Femur (tissue), 1 donor: ENCODE results near the gene WDR33.
"Not testable (repeated sequence)": the region's sequence is repeated elsewhere in the genome, so short reads cannot be mapped to it uniquely, and the experiment has no call there.

Experiments used
- DNase-seq: peaks from one replicate; pipeline ENCODE4 v3.0.0-alpha.2; 2017

The WDR33 gene

DNA sequence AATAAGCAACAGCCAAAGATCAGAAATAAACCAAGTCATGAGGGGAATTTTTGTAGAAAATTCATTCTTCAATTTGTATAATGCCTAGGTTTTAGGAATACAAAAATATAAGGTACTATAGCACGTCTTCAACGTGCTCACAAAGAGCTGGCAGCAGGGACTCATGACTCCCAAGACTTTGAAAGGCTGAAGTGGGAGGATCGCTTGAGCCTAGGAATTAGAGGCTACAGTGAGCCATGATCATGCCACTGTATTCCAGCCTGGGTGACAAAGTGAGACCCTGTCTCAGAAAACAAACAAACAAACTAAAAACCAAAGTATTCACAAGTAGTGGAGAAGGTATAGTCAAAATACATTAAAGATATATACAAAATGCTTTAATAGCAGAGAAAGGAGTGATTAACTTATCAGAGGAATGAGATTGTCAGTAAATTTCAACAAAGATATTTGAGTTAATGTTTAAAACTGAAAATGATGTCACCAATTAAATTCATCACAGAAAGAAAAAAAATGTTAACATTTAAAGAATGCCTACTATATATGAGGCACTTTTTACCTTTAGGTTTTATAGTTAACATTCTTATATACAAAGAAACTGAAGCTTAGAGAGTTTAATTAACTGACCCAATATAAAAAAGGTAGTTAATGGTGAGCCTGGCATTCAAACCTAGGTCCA is 3.2 kb downstream of the WDR33 start:
- no peak for DNase-seq

DNA sequence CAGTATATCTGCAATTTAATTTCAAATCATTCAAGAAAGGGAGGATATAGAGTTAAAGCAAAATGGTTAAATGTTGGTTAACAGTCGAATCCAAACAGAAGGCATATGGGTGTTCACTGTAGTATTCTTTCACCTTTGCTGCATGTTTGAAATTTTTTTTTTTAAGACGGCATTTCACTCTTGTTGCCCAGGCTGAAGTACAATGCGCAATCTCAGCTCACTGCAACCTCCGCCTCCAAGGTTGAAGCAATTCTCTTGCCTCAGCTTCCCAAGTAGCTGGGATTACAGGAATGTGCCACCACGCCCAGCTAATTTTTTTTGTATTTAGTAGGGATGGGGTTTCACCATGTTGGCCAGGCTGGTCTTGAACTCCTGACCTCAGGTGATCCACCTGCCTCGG is 4.1 kb downstream of the WDR33 start:
- DNase-seq = not testable (repeated sequence)

- no peak for DNase-seq
Observed at GRCh38 chr2:127805491-127805890, 5.5 kb downstream of the WDR33 start.

DNA sequence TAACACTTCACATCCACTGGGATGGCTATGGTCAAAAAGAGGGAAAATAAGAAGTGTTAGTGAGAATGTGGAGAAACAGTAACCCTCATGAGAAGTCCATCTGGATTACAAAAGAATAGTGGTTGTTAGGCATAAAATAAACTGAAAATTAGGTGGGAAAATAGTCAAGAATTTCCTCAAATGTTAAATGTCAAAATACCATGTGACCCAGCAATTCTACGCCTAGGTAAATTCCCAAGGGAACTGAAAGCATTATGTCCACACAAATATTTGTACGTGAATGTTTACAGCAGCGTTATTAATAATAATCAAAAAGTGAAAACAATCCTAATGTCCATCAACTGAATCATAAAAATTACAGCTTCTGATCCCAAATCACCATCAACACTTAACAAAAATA is 11.0 kb downstream of the WDR33 start:
- DNase-seq = no peak

- DNase-seq = no peak
Observed at GRCh38 chr2:127796389-127796788, 14.6 kb downstream of the WDR33 start.

DNA sequence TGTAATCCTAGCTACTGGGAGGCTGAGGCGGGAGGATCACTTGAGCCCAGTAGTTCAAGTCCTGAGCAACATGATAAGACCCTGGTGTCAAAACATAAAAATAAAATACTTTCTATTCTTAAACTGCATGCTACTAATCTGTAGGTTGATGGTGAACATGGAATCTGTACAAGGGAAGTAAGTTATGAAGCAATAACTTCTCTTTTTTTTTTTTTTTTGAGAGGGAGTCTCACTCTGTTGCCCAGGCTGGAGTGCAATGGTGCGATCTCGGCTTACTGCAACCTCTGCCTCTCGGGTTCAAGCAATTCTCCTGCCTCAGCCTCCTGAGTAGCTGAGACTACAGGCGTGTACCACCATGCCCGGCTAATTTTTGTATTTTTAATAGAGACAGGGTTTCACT is 16.1 kb downstream of the WDR33 start:
- DNase-seq = not testable (repeated sequence)

- DNase-seq = no peak
Observed at GRCh38 chr2:127792805-127793204, 18.2 kb downstream of the WDR33 start.

DNA sequence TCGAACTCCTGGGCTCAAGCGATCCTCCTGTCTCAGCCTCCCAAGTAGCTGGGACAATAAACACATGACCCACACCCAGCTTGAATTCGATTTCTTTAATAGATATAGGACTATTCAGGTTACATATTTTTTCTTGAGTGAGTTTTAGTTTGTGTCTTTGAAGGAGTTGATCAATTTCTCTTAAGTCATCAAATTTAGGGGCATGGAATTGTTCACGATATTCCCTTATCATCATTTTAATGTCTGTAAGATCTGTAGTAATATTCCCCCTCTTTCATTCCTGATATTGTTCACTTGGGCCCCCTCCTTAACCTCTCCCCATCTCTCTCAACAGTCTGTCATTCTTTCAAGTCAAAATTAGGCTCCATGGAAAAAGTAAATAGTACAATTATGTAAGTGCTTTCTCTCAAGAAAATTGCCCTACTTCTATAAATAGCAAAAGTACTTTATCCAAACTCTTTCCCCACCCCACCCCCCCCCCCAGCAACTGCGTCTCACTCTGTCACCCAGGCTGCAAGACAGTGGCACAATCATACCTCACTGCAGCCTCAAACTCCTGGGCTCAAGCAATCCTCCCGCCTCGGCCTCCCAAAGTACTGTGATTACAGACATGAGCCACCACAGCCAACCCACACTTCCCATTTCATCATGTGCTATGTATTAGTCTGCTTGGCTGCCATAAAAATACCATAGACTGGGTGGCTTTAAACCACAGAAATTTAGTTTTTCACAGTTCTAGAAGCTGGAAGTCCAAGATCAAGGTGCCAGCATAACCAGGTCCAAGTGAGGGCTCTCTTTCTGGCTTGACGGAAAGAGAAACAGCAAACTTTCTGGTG is 20.1 kb downstream of the WDR33 start:
- DNase-seq = no peak

DNA sequence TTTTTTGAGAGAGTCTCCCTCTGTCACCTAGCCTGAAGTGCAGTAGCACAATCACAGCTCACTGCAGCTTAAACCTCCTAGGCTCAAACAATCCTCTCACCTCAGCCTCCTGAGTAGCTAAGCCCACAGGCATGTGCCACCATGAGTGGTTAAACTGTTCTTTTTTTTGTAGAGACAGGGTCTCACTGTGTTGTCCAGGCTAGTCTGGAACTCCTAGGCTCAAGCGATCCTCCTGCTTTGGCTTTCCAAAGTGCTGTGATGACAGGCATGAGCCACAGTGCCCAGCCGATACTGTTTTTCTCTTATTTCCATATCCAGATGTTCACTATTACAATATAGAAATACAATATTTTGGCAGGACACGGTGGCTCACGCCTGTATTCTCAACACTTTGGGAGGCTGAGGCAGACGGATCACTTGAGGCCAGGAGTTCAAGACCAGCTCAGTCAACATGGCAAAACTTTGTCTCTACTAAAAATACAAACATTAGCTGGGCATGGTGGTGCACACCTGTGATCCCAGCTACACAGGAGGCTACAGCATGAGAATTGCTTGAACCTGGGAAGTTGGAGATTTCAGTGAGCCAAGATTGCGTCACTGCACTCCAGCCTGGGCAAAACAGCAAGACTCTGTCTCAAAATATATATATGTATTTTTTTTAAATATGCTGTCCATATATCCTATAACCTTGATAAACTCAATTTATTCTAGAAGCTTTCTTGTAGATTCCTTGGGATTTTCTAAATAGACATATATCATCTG is 24.7 kb downstream of the WDR33 start:
- DNase-seq = no peak

DNA sequence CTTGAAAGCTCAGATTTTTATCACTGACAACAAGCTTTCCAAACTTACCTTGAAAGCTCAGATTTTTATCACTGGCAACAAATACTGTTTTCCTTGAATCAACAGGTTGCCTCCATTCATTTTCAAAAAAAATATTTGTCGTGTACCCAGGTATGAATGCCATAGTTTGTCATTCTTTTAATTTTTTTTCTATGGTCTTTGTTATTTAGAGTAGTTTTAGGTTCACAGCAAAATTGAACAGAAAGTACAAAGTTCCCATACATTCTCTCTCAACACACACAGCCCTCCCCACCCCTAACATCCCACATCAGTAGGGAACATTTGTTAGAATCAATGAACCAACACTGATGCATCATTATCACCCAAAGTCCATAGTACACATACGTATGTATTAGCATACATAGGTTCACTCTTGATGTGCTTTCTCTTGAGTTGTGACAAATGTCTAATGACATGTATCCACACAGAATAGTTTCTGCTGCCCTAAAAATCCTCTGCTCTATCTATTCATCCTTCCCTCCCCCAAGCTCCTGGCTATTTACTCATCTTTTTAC is 25.9 kb downstream of the WDR33 start:
- no peak for DNase-seq

- no peak for DNase-seq
Observed at GRCh38 chr2:127783101-127783500, 27.9 kb downstream of the WDR33 start.

- no peak for DNase-seq
Observed at GRCh38 chr2:127778850-127779249, 32.1 kb downstream of the WDR33 start.

GRCh38 chr2:127778447-127778846 is 32.5 kb downstream of the WDR33 start:
- no peak for DNase-seq

- no peak for DNase-seq
Observed at GRCh38 chr2:127776122-127776780, 34.7 kb downstream of the WDR33 start.

- DNase-seq = no peak
Observed at GRCh38 chr2:127771756-127772155, 39.2 kb downstream of the WDR33 start.

GRCh38 chr2:127770973-127771735 is 39.8 kb downstream of the WDR33 start:
- DNase-seq = no peak

- DNase-seq = not testable (repeated sequence)
Observed at GRCh38 chr2:127770534-127770933, 40.4 kb downstream of the WDR33 start.

- no peak for DNase-seq
Observed at GRCh38 chr2:127769587-127769986, 41.4 kb downstream of the WDR33 start.

DNA sequence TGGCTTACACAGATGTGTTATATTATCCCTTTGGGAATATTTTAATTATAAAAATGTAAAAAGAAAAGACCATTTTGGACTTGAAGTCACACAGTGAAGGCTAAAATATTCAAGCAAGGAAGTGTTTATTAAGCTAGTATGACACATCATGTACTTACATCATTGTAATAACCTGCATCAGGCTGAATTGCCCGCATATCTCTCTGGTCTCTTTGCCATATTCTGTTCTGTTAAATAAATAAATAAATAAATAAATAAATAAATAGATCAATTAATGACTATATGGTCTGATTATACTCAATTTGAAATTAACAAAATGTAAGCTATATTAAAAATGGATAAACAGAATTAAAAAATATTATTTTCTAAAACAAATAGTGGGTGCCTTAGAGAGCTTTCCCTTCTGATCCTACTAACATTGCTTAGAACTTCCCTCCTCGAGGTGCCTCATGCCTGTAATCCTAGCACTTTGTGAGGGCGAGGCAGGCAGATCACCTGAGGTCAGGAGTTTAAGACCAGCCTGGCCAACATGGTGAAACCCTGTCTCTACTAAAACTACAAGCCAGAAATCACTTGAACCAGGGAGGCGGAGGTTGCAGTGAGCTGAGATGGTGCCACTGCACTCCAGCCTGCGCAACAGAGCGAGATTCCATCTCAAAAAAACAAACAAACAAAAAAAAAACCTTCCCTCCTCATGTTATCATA is 42.0 kb downstream of the WDR33 start:
- DNase-seq = no peak

DNA sequence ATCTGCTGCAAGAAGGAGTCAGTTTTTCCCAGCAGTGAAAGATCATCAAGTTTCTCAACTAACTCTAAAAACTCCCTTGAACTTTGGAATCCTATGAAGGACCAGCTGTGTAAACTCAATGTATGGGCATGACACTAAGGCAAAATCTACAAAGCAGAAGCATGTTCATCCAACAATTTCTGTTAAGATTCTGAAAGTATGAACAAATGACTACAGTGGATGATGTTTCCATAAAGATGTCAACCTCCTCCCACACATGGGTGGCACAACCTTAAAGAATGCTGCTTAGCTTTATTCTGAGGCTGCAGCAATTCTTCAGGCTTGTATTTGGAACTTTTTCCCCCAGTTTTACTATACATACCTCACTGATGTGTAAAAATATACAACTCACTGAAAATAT is 47.2 kb downstream of the WDR33 start:
- no peak for DNase-seq

- DNase-seq = no peak
Observed at GRCh38 chr2:127762846-127763245, 48.1 kb downstream of the WDR33 start.
